NOMO-1 (cell line): Measurements from ENCODE around the gene ADRA2B.
A peak's percentile ranks its signal among the peaks of the same experiment; 100 is the strongest.

ENCODE experiments used
- DNase-seq, 2 experiments: peaks; one replicate each; lab custom pipeline; 2025; ENCODE audit not compliant: unreplicated experiment in 2 of 2; lab: John Stamatoyannopoulos, UW

ADRA2B gene

GRCh38 chr2:96106991-96107707 lies 9.2 kb downstream of the ADRA2B start:
- no peak for DNase-seq

GRCh38 chr2:96105994-96106715 lies 10.2 kb downstream of the ADRA2B start:
- DNase-seq: no peak

- no peak for DNase-seq
These were observed 11.0 kb downstream of the ADRA2B start for GRCh38 chr2:96105152-96105915.

GRCh38 chr2:96104487-96104861 lies 11.9 kb downstream of the ADRA2B start:
- DNase-seq: no peak

- DNase-seq: peak in 1 of 2 experiments; percentile 5
These were observed 12.4 kb downstream of the ADRA2B start for GRCh38 chr2:96103761-96104486.

GRCh38 chr2:96103187-96103601 lies 13.2 kb downstream of the ADRA2B start:
- no peak for DNase-seq

- no peak for DNase-seq
These were observed 13.7 kb downstream of the ADRA2B start for GRCh38 chr2:96102596-96103186.

GRCh38 chr2:96100893-96101304 lies 15.5 kb downstream of the ADRA2B start:
- DNase-seq: no peak

GRCh38 chr2:96099861-96100798 lies 16.2 kb downstream of the ADRA2B start:
- no peak for DNase-seq

GRCh38 chr2:96098900-96099590 lies 17.3 kb downstream of the ADRA2B start:
- DNase-seq: no peak

GRCh38 chr2:96097951-96098823 lies 18.2 kb downstream of the ADRA2B start:
- DNase-seq: no peak

- DNase-seq: no peak
These were observed 18.9 kb downstream of the ADRA2B start for GRCh38 chr2:96097441-96097840.

- DNase-seq: no peak
These were observed 21.2 kb downstream of the ADRA2B start for GRCh38 chr2:96095116-96095636.

- DNase-seq: no peak
These were observed 22.8 kb downstream of the ADRA2B start for GRCh38 chr2:96093528-96093927.

GRCh38 chr2:96092951-96093350 lies 23.4 kb downstream of the ADRA2B start:
- DNase-seq: peak in 1 of 2 experiments; percentile 19

GRCh38 chr2:96092573-96092877 lies 23.8 kb downstream of the ADRA2B start:
- no peak for DNase-seq

GRCh38 chr2:96091711-96092572 lies 24.4 kb downstream of the ADRA2B start:
- no peak for DNase-seq
